Endodermal cell (in vitro differentiated cells): ENCODE results near the gene LDHB. TPM values are rescaled to one million over a fixed set of nuclear protein-coding genes. Genes with fewer than 3 reads are reported as not detected.

Experiments used
- DNase-seq: peaks from one replicate; pipeline ENCODE4 v3.0.0-alpha.2; 2017
- H3K27ac ChIP-seq: 2 replicates; pipeline ENCODE4 v1.5.1; 2013; ENCODE audit warnings: mild to moderate bottlenecking, low read depth, low read length, moderate library complexity
- H3K27me3 ChIP-seq: 2 replicates; pipeline ENCODE4 v1.6.1; 2013; ENCODE audit warnings: mild to moderate bottlenecking, low read length, moderate library complexity; ENCODE audit not compliant: insufficient read depth, control insufficient read depth, poor library complexity, severe bottlenecking
- H3K36me3 ChIP-seq: 2 replicates; pipeline ENCODE4 v1.7.0; 2013; ENCODE audit warnings: mild to moderate bottlenecking, low read length, moderate library complexity; ENCODE audit not compliant: control insufficient read depth, insufficient read depth
- H3K4me1 ChIP-seq: one replicate; pipeline ENCODE4 v1.7.0; 2013; ENCODE audit warnings: low read length; ENCODE audit not compliant: control insufficient read depth, insufficient read depth
- H3K4me3 ChIP-seq: 2 replicates; pipeline ENCODE4 v1.5.1; 2013; ENCODE audit warnings: mild to moderate bottlenecking, low read length, moderate library complexity
- H3K9ac ChIP-seq: 2 replicates; pipeline ENCODE4 v1.6.1; 2013; ENCODE audit warnings: mild to moderate bottlenecking, low read length, moderate library complexity; ENCODE audit not compliant: poor library complexity, severe bottlenecking; ENCODE audit errors: extremely low read depth
- H3K9me3 ChIP-seq: 2 replicates; pipeline ENCODE4 v1.6.1; 2013; ENCODE audit warnings: mild to moderate bottlenecking, low read length, moderate library complexity; ENCODE audit not compliant: control insufficient read depth
- H3K27ac Mint-ChIP-seq: 2 replicates; pipeline ENCODE4 v1.8.0; 2020; ENCODE audit warnings: mixed read lengths
- H3K27me3 Mint-ChIP-seq: 2 replicates; pipeline ENCODE4 v1.8.0; 2021; ENCODE audit warnings: mild to moderate bottlenecking, mixed read lengths; ENCODE audit not compliant: insufficient read depth
- H3K36me3 Mint-ChIP-seq: 2 replicates; pipeline ENCODE4 v1.8.0; 2020; ENCODE audit warnings: low read depth, mixed read lengths
- H3K4me1 Mint-ChIP-seq: 2 replicates; pipeline ENCODE4 v1.8.0; 2020; ENCODE audit warnings: mixed read lengths
- H3K4me3 Mint-ChIP-seq: 2 replicates; pipeline ENCODE4 v1.8.0; 2020; ENCODE audit warnings: mild to moderate bottlenecking, moderate library complexity, mixed read lengths
- H3K9me3 Mint-ChIP-seq: 2 replicates; pipeline ENCODE4 v1.8.0; 2020; ENCODE audit warnings: mild to moderate bottlenecking, mixed read lengths
- WGBS, 2 experiments: methylation state at CpG; one replicate each; pipeline versions ENCODE4 v1.1.5 to v1.1.7; 2013; ENCODE audit warnings: missing lambda C conversion rate in 2 of 2, mixed read lengths in 1 of 2; ENCODE audit not compliant: insufficient coverage in 1 of 2, insufficient read length in 1 of 2; 5-methylcytosine and 5-hydroxymethylcytosine counted together
- total RNA-seq, 2 donors: library from RNA; stranded (reverse); fragmentation: NEBNext Ultra II Directional in 1 of 2; extraction: Animal tissue kit (Norgen Biotek cat#: 25700) in 1 of 2; gene quantifications; 2 replicates in 1 of 2; 3 replicates in 1 of 2; pipeline ENCODE4 v1.2.1, GENCODE V29; 2021
- TF ChIP-seq, protein P1 (sequence below): fragments of 200-600 bp; sonication (generic); conservative IDR thresholded peaks from 2 replicates; pipeline ENCODE4 v1.5.0; 2021; ENCODE audit warnings: antibody characterized with exemption, mild to moderate bottlenecking

Gene LDHB
- total RNA-seq, 2 donors from 2014 or later, result 917 to 1,694 TPM

DNA sequence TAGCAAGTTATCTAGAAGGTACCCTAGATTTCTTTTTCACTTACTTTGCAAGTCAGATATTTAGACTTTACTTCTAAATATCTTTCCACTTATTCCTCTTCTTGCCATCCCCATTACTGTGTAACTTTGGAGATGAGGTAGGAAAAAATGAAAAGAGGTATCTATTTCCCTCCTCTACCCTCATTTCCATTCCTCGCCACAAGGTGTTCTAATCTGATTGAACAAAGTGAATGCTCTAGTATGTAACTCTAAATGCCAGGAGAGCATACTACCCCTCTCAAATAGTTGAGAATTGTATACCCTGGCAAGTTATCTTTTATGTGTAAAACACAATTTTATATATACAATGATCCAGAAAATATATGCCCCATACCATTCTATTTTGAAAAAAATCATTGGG, 1.7 kb upstream of the LDHB start:
- peaks cover 21% of the 10 kb centered on the region for H3K36me3 Mint-ChIP-seq
- Histone ChIP-seq H3K27me3 (no peaks in the 10 kb centered on the region), H3K4me3 (no peak overlapping the region), H3K9ac (no peak overlapping the region), H3K9me3 (no peaks in the 10 kb centered on the region), H3K36me3 (peaks cover 13% of the 10 kb centered on the region), H3K27ac (no peak overlapping the region), H3K4me1 (no peaks in the 10 kb centered on the region)
- H3K4me3 Mint-ChIP-seq, result no peak overlapping the region
- TF ChIP-seq, protein P1, sequence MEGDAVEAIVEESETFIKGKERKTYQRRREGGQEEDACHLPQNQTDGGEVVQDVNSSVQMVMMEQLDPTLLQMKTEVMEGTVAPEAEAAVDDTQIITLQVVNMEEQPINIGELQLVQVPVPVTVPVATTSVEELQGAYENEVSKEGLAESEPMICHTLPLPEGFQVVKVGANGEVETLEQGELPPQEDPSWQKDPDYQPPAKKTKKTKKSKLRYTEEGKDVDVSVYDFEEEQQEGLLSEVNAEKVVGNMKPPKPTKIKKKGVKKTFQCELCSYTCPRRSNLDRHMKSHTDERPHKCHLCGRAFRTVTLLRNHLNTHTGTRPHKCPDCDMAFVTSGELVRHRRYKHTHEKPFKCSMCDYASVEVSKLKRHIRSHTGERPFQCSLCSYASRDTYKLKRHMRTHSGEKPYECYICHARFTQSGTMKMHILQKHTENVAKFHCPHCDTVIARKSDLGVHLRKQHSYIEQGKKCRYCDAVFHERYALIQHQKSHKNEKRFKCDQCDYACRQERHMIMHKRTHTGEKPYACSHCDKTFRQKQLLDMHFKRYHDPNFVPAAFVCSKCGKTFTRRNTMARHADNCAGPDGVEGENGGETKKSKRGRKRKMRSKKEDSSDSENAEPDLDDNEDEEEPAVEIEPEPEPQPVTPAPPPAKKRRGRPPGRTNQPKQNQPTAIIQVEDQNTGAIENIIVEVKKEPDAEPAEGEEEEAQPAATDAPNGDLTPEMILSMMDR, result peak; percentile 81
- H3K27ac Mint-ChIP-seq, result no peak overlapping the region
- peaks cover 16% of the 10 kb centered on the region for H3K9me3 Mint-ChIP-seq
- peaks cover 13% of the 10 kb centered on the region for H3K4me1 Mint-ChIP-seq
- 80% methylated on average over 1 of the region's 1 CpG; no CpG with 5 or more reads in 1 of the 2 experiments for WGBS, 2 experiments
- peaks cover 2% of the 10 kb centered on the region for H3K27me3 Mint-ChIP-seq
- DNase-seq, result no peak

DNA sequence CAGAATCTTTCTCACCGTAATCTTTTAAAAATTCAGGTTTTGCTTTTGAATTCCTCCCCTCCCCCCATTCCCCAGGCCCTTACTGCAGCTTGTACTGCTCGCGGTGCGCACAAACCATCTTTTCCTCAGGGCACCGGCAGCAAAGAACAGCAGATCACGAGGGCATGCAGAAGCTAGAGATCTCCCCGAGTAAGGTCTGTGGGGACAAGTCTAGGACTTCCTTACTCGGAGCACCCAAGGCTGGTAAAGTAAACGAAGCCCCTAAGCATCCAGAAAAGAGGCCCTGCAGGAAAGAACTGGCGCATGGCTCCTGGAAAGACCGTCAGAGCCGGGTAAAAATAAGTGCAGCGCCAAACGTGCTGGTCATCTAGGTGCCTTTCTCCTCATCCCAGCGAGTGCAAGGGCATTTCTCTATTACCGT, 727 bp downstream of the LDHB start:
- H3K27ac Mint-ChIP-seq, result peak overlapping the region; percentile 99
- Histone ChIP-seq H3K4me1 (no peaks in the 10 kb centered on the region), H3K4me3 (peak overlapping the region; percentile 95), H3K27ac (peak overlapping the region; percentile 95), H3K36me3 (peaks cover 37% of the 10 kb centered on the region), H3K27me3 (no peaks in the 10 kb centered on the region), H3K9ac (peak overlapping the region; percentile 88), H3K9me3 (no peaks in the 10 kb centered on the region)
- peaks cover 10% of the 10 kb centered on the region for H3K9me3 Mint-ChIP-seq
- H3K36me3 Mint-ChIP-seq, result peaks cover 42% of the 10 kb centered on the region
- peak overlapping the region; percentile 97 for H3K4me3 Mint-ChIP-seq
- H3K27me3 Mint-ChIP-seq, result peaks cover 2% of the 10 kb centered on the region
- TF ChIP-seq, protein P1, result no peak
- peaks cover 28% of the 10 kb centered on the region for H3K4me1 Mint-ChIP-seq
- 0% methylated on average over 15 to 16 of the region's 16 CpGs for WGBS, 2 experiments
- peak; percentile 74 for DNase-seq

DNA sequence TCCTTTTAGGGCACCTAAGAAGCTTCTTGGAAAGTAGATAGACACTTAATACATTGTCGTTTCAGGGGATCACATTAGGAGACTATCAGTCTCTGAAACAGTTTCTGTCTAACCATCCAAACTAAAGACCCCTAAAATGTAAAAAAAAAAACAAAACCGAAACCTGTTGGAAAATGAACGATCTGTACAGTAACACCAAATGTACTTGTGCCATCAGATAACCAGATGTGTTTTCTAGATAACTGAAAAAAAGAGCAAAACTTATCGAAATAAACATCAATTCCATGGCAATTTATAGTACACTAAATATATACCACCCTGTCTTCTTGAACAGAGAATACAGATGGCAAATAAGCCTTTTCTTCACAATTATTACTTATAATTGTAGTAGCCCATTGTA, 2.1 kb downstream of the LDHB start:
- WGBS, 2 experiments, result 75 to 90% methylated on average over 2 to 4 of the region's 4 CpGs
- Mint-ChIP-seq H3K4me1 (peaks cover 39% of the 10 kb centered on the region), H3K36me3 (peaks cover 55% of the 10 kb centered on the region), H3K27me3 (peaks cover 2% of the 10 kb centered on the region), H3K27ac (no peak overlapping the region), H3K9me3 (peaks cover 4% of the 10 kb centered on the region), H3K4me3 (peak overlapping the region; percentile 97)
- Histone ChIP-seq H3K9me3 (no peaks in the 10 kb centered on the region), H3K27ac (no peak overlapping the region), H3K4me3 (peak overlapping the region; percentile 95), H3K36me3 (peaks cover 50% of the 10 kb centered on the region), H3K4me1 (no peaks in the 10 kb centered on the region), H3K9ac (peak overlapping the region; percentile 88), H3K27me3 (no peaks in the 10 kb centered on the region)
- DNase-seq, result no peak
- TF ChIP-seq, protein P1, result no peak
